ENCODE results near the gene RNPEP. TPM values are rescaled to one million over a fixed set of nuclear protein-coding genes. Genes with fewer than 3 reads are reported as not detected.

Gene RNPEP
- total and polyA plus RNA-seq, 11 donors = 12.4 to 36.2 (median 15.6) TPM

- Histone ChIP-seq H3K27me3 (no peaks in the 10 kb centered on the region), H3K9me3 (no peaks in the 10 kb centered on the region), H3K4me1 (peaks cover 0 to 15% (median 4%) of the 10 kb centered on the region in 12 donors), H3K36me3 (peaks cover 0 to 34% (median 19%) of the 10 kb centered on the region in 9 donors), H3K4me3 (no peak overlapping the region), H3K27ac (peak overlapping the region in 2 of 12 donors; percentile 10 to 66)
- TF ChIP-seq POLR2A (IDR thresholded peaks at IDR 0.05) (no peak), CTCF (IDR thresholded peaks at IDR 0.05) (peak; percentile 81 to 92 (median 87))
- peak; percentile 32 to 79 (median 64) for ATAC-seq
- WGBS, 4 donors = 19 to 26% (median 23%) methylated on average over 10 to 11 of the region's 11 CpGs
- intact Hi-C loops (cut with DNase I) = loop anchor here in 8 of 10 donors (1.0 to 5.0 kb wide), 6 partner anchors 38 to 128 kb away; no protein-coding TSS in a partner anchor
- DNase-seq = peak in 4 of 5 donors; percentile 65 to 75 (median 68)
Observed at GRCh38 chr1:202009326-202010179, 27.1 kb downstream of the RNPEP start.

- peaks cover 0 to 15% (median 4%) of the 10 kb centered on the region in 12 donors for H3K4me1 ChIP-seq
- H3K27ac ChIP-seq = peak within 1 kb of the TSS in 2 of 12 donors; percentile 10 to 66
- WGBS, 4 donors = 69 to 80% (median 71%) methylated on average over 11 to 24 of the region's 24 CpGs
- H3K4me3 ChIP-seq = peak within 1 kb of the TSS in 1 of 12 donors; percentile 6
- H3K9me3 ChIP-seq = no peaks in the 10 kb centered on the region
- intact Hi-C loops (cut with DNase I) = loop anchor here in 1 of 10 donors (2.0 to 5.0 kb wide), 2 partner anchors 37 to 108 kb away; no protein-coding TSS in a partner anchor
- DNase-seq (peak in 2 of 5 donors; percentile 24 to 80), ATAC-seq (peak; percentile 12 to 75 (median 48))
- H3K36me3 ChIP-seq = peaks cover 0 to 26% (median 10%) of the 10 kb centered on the region in 9 donors
- H3K27me3 ChIP-seq = no peaks in the 10 kb centered on the region
- TF ChIP-seq CTCF (IDR thresholded peaks at IDR 0.05) (no peak), POLR2A (IDR thresholded peaks at IDR 0.05) (no peak)
Observed at GRCh38 chr1:202010180-202011015, 27.9 kb downstream of the RNPEP start, which contains the start of gene ELF3. Gene ELF3, plus strand, starts transcription at chr1:202010587. Its CDS starts 550 bp downstream, at chr1:202011137.

- Histone ChIP-seq H3K36me3 (peaks cover 0 to 11% (median 0%) of the 10 kb centered on the region in 9 donors), H3K27ac (no peak overlapping the region), H3K27me3 (no peaks in the 10 kb centered on the region), H3K9me3 (no peaks in the 10 kb centered on the region), H3K4me1 (peaks cover 0 to 15% (median 2%) of the 10 kb centered on the region in 12 donors), H3K4me3 (no peak overlapping the region)
- ATAC-seq = no peak
- no peak for TF ChIP-seq POLR2A (IDR thresholded peaks at IDR 0.05)
- TF ChIP-seq CTCF (IDR thresholded peaks at IDR 0.05) = no peak
- DNase-seq = no peak
- intact Hi-C loops (cut with DNase I) = loop anchor here in 1 of 10 donors (2.0 to 5.0 kb wide), 2 partner anchors 35 to 107 kb away; no protein-coding TSS in a partner anchor
- WGBS, 4 donors = 91 to 97% (median 93%) methylated on average over 8 to 11 of the region's 11 CpGs
Observed at GRCh38 chr1:202011994-202012393, 29.5 kb downstream of the RNPEP start.

All from heart left ventricle (tissue), 16 donors.